Measurements from ENCODE around the gene DNAJC5G. TPM values are rescaled to one million over a fixed set of nuclear protein-coding genes. Genes with fewer than 3 reads are reported as not detected.

The DNAJC5G gene
- total and polyA plus RNA-seq, 2 of the 13 experiments (the other 11 are each of a cell fraction or from before 2014, with no cell fraction given) = 0.05 TPM; not detected in 1

DNA sequence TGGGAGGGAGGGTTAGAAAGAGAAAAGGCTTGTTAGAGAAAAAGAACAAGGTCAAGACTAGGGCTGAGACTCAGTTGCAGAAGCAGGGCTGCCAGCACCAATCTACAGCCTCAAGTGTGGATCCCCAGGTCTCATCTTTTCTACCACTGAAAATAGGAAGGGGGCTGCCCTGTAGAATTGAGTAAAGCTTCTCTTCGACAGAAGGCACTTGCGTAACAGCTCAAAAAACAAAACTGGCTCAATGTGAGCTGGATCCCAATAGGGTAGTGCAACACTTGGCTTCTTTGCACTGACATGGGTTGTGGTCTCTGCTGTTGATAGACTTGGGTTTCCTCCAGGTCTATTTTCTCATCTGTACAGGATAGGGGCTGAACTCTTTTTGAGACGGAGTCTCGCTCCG is 49.5 kb downstream of the DNAJC5G start (continued):
- TF ChIP-seq, protein P1, sequence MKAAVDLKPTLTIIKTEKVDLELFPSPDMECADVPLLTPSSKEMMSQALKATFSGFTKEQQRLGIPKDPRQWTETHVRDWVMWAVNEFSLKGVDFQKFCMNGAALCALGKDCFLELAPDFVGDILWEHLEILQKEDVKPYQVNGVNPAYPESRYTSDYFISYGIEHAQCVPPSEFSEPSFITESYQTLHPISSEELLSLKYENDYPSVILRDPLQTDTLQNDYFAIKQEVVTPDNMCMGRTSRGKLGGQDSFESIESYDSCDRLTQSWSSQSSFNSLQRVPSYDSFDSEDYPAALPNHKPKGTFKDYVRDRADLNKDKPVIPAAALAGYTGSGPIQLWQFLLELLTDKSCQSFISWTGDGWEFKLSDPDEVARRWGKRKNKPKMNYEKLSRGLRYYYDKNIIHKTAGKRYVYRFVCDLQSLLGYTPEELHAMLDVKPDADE (CRISPR knock-in tag; IDR thresholded peaks at IDR 0.05) = no peak
- no peak for TF ChIP-seq MTF2 (CRISPR knock-in tag; IDR thresholded peaks at IDR 0.05; ENCODE audit: borderline replicate concordance)
- no peak for TF ChIP-seq CBX2 (IDR thresholded peaks at IDR 0.05; ENCODE audit: low read depth, low read length)
- TF ChIP-seq CBX2 (CRISPR knock-in tag; IDR thresholded peaks at IDR 0.05; ENCODE audit: low read depth) = no peak
- TF ChIP-seq GATAD2A (CRISPR knock-in tag; IDR thresholded peaks at IDR 0.05) = no peak
- no peak for TF ChIP-seq ZNF230 (CRISPR knock-in tag; IDR thresholded peaks at IDR 0.05)
- TF ChIP-seq TOE1 (CRISPR knock-in tag; IDR thresholded peaks at IDR 0.05) = no peak
- TF ChIP-seq ZNF121 (CRISPR knock-in tag; IDR thresholded peaks at IDR 0.05) = no peak
- TF ChIP-seq, protein P2, sequence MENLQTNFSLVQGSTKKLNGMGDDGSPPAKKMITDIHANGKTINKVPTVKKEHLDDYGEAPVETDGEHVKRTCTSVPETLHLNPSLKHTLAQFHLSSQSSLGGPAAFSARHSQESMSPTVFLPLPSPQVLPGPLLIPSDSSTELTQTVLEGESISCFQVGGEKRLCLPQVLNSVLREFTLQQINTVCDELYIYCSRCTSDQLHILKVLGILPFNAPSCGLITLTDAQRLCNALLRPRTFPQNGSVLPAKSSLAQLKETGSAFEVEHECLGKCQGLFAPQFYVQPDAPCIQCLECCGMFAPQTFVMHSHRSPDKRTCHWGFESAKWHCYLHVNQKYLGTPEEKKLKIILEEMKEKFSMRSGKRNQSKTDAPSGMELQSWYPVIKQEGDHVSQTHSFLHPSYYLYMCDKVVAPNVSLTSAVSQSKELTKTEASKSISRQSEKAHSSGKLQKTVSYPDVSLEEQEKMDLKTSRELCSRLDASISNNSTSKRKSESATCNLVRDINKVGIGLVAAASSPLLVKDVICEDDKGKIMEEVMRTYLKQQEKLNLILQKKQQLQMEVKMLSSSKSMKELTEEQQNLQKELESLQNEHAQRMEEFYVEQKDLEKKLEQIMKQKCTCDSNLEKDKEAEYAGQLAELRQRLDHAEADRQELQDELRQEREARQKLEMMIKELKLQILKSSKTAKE (CRISPR knock-in tag; IDR thresholded peaks at IDR 0.05; ENCODE audit: borderline replicate concordance) = no peak
- no peak for TF ChIP-seq ZNF777 (CRISPR knock-in tag; IDR thresholded peaks at IDR 0.05)
- TF ChIP-seq HNF4A (CRISPR knock-in tag; IDR thresholded peaks at IDR 0.05) = no peak
- no peak for TF ChIP-seq CREB1 (IDR thresholded peaks at IDR 0.05)
- no peak for TF ChIP-seq CREB1 (CRISPR knock-in tag; IDR thresholded peaks at IDR 0.05)
- TF ChIP-seq ZNF292 (CRISPR knock-in tag; IDR thresholded peaks at IDR 0.05; ENCODE audit: borderline replicate concordance, low read depth) = no peak
- TF ChIP-seq ADNP (CRISPR knock-in tag; IDR thresholded peaks at IDR 0.05) = no peak
- TF ChIP-seq HES4 (CRISPR knock-in tag; IDR thresholded peaks at IDR 0.05; ENCODE audit: borderline replicate concordance) = no peak
- TF ChIP-seq, protein P3, sequence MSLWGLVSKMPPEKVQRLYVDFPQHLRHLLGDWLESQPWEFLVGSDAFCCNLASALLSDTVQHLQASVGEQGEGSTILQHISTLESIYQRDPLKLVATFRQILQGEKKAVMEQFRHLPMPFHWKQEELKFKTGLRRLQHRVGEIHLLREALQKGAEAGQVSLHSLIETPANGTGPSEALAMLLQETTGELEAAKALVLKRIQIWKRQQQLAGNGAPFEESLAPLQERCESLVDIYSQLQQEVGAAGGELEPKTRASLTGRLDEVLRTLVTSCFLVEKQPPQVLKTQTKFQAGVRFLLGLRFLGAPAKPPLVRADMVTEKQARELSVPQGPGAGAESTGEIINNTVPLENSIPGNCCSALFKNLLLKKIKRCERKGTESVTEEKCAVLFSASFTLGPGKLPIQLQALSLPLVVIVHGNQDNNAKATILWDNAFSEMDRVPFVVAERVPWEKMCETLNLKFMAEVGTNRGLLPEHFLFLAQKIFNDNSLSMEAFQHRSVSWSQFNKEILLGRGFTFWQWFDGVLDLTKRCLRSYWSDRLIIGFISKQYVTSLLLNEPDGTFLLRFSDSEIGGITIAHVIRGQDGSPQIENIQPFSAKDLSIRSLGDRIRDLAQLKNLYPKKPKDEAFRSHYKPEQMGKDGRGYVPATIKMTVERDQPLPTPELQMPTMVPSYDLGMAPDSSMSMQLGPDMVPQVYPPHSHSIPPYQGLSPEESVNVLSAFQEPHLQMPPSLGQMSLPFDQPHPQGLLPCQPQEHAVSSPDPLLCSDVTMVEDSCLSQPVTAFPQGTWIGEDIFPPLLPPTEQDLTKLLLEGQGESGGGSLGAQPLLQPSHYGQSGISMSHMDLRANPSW (CRISPR knock-in tag; IDR thresholded peaks at IDR 0.05; ENCODE audit: borderline replicate concordance) = no peak
- no peak for TF ChIP-seq ZNF775 (CRISPR knock-in tag; IDR thresholded peaks at IDR 0.05; ENCODE audit: borderline replicate concordance)
- TF ChIP-seq NR2F2 (IDR thresholded peaks at IDR 0.05; ENCODE audit: borderline replicate concordance, low read depth) = no peak
- no peak for TF ChIP-seq ZNF567 (CRISPR knock-in tag; IDR thresholded peaks at IDR 0.05; ENCODE audit: borderline replicate concordance)
- no peak for TF ChIP-seq KDM5A (IDR thresholded peaks at IDR 0.05; ENCODE audit: borderline replicate concordance, low read length)
- no peak for TF ChIP-seq HDAC1 (CRISPR knock-in tag; IDR thresholded peaks at IDR 0.05)
